GM19239 (cell line): Measurements from ENCODE around the gene PIM3.

ENCODE experiments used
- DNase-seq: peaks from one replicate; pipeline ENCODE4 v3.0.0; 2011; ENCODE audit warnings: low spot score; ENCODE audit not compliant: insufficient read length
- FAIRE-seq: peaks from 2 replicates; lab custom pipeline; 2011; peaks lifted over from hg19 to GRCh38; lab: Jason Lieb, UNC

PIM3 gene

GRCh38 chr22:49927483-49928184, 32.9 kb upstream of the PIM3 start:
- DNase-seq, result no peak
- no peak for FAIRE-seq

GRCh38 chr22:49928185-49928495, 32.4 kb upstream of the PIM3 start:
- no peak for FAIRE-seq
- DNase-seq, result no peak

- FAIRE-seq (no peak), DNase-seq (no peak)
Measured at GRCh38 chr22:49928555-49929210, 31.9 kb upstream of the PIM3 start.

- no peak for FAIRE-seq
- peak; percentile 88 for DNase-seq
Measured at GRCh38 chr22:49929211-49929979, 31.2 kb upstream of the PIM3 start.

GRCh38 chr22:49929994-49930575, 30.5 kb upstream of the PIM3 start:
- FAIRE-seq, result no peak
- DNase-seq, result no peak

GRCh38 chr22:49930596-49931412, 29.8 kb upstream of the PIM3 start:
- FAIRE-seq (peak; percentile 94), DNase-seq (peak; percentile 78)

- DNase-seq (no peak), FAIRE-seq (no peak)
Measured at GRCh38 chr22:49933236-49934159, 27.1 kb upstream of the PIM3 start.

- FAIRE-seq (peak; percentile 42), DNase-seq (no peak)
Measured at GRCh38 chr22:49934160-49934890, 26.2 kb upstream of the PIM3 start.

GRCh38 chr22:49934891-49935557, 25.5 kb upstream of the PIM3 start:
- FAIRE-seq, result no peak

GRCh38 chr22:49935561-49935960, 25.0 kb upstream of the PIM3 start:
- no peak for DNase-seq
- FAIRE-seq, result peak; percentile 37

More at GRCh38 chr22:49934891-49935557, 25.5 kb upstream of the PIM3 start:
- peak; percentile 76 for DNase-seq

- peak; percentile 83 for DNase-seq
- peak; percentile 88 for FAIRE-seq
Measured at GRCh38 chr22:49936018-49936972, 24.3 kb upstream of the PIM3 start.

GRCh38 chr22:49936973-49937757, 23.4 kb upstream of the PIM3 start:
- no peak for FAIRE-seq
- DNase-seq, result no peak

GRCh38 chr22:49937758-49938564, 22.6 kb upstream of the PIM3 start:
- no peak for DNase-seq
- no peak for FAIRE-seq

GRCh38 chr22:49938565-49939136, 21.9 kb upstream of the PIM3 start:
- FAIRE-seq, result no peak

More at GRCh38 chr22:49938565-49939136, 21.9 kb upstream of the PIM3 start:
- no peak for DNase-seq
